Measurements from ENCODE around the gene SMARCC1.

SMARCC1 gene

DNA sequence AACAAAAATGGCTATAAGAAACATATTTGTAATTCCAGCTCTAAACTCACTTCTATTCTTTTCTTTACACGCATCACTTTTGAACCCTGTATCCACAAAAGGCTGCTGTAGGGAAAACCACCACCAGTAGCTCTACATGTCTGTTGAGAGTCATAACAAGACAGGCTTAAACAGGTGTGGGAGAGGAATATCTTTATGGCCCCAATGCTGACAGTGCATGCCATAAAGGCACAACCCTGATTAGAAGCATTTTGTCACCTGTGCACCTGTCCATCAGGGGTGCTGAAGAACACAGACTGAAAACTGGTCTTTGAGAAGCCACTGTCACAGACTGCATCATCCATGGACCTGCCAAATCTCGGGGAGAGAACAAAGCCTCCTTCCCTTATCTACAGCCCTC is 191.5 kb downstream of the SMARCC1 start:
- DNase-seq: no peak

GRCh38 chr3:47588587-47588986 is 193.1 kb downstream of the SMARCC1 start:
- DNase-seq: no peak

DNA sequence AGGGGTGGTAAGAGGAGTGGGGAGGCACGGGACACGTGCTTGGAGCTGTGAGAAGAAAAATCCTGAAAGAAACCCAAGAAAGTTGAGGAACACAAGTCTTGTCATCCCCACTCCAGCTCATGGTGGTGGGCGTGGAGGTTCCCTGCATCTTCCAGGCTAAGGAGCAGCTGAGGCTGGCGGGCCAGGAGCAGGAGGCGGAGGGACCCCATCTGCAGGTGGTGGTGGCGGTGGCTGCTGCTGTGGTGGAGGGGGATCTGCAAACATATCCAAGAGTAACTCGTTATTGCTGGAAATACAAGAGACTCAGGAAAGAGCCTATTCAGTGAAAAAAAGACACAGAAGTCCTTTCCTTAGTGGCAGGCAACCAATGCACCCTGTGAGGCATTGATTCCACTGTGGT is 193.6 kb downstream of the SMARCC1 start:
- no peak for DNase-seq

DNA sequence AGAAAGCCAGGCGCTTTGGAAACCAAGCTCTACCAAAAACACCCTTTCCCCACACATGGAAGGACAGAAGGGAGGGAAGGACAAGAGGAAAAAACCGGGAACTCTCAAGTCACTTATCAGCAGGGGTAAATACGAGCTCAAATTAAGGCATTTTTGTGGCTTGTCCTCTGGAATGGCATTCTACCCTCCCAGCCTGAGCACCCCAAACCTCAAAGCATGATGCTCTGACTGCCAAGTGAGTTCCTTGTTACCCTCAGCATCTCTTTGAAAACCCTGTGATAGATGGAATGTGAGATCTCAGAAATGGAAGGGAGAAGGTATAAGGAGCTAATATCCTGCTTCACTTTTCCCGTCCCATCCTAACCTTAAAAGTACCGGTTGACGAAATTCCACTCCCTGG is 194.9 kb downstream of the SMARCC1 start:
- no peak for DNase-seq

DNA sequence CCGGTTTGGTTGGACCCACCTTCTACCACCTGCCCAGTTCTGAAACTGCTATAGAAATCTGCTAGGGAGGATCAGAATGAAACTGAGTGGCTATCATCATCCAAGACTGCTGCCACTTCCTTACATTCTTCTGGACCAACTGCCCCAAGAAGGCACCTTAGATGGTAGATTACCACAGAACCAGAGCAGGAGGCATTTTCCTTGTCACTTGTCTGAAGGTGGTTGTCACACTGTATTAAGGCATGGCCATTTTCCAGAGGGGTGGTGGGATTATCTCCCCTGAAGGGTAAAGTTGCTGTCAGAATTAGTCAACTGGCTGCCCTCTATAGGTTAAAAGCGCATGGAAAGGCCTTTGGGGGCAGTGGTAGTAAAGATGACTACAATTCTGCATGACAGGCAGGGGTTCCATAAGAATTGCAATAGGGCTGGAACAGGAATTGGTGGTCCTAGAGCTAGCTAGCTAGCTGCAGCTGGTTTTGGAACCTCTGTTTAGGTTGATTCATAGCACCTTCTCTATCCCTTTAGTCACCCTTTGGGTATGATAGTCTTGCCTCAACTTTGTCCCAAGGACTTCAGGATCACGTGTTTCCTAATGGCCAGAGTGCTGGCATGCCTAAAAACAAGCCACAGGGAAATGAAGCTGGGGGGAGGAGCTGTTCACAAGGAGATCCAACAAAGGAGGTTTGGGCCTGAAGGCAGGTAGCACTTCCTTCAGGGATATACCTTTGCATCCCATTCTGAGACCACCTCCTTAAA is 198.2 kb downstream of the SMARCC1 start:
- no peak for DNase-seq

DNA sequence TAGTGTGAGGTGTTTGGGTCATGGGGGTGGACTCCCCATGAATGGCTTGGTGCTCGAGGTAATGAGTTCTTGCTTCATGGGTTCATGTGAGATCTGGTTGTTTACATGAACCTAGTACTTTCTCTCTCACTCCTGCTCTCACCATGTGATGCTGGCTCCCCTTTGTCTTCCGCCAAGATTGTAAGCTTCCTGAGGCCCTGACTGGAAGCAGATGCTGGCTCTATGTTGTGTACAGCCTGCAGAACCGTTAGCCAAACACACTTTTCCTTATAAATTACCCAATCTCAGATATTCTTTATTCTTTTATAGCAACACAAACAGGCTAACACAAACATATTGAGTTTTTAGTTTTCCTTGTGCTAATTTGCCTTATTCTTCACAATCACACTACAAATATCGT is 199.9 kb downstream of the SMARCC1 start:
- DNase-seq: no peak

GRCh38 chr3:47581422-47581821 is 200.3 kb downstream of the SMARCC1 start:
- no peak for DNase-seq

- DNase-seq: no peak
These were observed 201.2 kb downstream of the SMARCC1 start for GRCh38 chr3:47580481-47580880.

DNA sequence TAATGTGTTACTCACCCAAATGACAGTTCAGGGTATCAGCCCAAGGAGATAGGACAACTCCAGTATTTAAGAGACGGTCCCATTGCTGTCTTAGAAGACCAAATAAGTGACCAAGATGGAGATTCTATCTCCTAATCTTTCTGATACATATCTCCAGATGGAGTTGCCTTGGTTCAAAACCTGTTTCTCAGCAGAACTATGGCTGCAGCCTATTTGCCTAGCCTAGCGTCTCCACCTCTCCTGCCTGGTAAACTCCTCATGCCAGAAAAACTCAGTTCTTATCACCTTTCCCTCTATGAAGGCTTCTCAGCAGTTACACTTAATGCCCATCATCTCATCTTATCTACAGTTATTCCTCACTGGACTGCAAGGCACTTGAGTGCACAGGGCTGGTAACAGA is 201.8 kb downstream of the SMARCC1 start:
- DNase-seq: no peak

GRCh38 chr3:47578691-47579632 is 202.7 kb downstream of the SMARCC1 start, which contains the start of gene CSPG5:
Gene CSPG5 (minus strand): TSS chr3:47578865. CDS start chr3:47578693, 172 bp downstream.
- peak in 52 of 58 donors; percentile 4 to 81 (median 38) for DNase-seq

- peak in 46 of 58 donors; percentile 13 to 65 (median 39) for DNase-seq
These were observed 203.5 kb downstream of the SMARCC1 start for GRCh38 chr3:47578119-47578632.

DNA sequence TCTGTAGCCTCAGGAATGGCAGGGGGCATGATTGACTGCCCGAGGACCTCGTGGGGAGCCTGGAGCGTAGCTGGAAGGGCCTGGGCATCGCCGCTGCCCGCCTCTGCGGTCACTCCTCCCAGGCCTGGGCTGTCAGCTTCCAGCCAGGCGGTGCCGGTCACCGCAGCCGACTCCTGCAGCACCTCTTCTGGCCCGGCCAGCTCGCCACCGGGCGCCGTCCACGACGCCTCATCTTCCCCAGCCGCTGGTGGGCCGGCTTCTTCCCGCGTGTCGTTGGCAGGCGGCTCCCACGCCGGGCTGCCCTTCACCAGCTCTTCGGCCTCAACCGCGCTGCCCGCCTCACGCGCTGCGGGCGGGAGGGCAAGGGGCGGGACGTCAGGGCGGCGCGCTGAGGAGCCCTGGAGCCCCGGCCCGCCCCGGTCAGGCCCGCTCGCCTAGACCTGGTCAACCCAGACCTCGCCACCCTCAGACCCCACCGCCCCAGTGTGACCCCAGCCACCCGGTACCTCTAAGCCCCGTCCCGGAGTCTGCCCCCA is 204.0 kb downstream of the SMARCC1 start:
- peak in 3 of 58 donors; percentile 22 to 47 (median 27) for DNase-seq

GRCh38 chr3:47573190-47574172 is 208.2 kb downstream of the SMARCC1 start:
- DNase-seq: peak in 51 of 58 donors; percentile 5 to 83 (median 46)

DNA sequence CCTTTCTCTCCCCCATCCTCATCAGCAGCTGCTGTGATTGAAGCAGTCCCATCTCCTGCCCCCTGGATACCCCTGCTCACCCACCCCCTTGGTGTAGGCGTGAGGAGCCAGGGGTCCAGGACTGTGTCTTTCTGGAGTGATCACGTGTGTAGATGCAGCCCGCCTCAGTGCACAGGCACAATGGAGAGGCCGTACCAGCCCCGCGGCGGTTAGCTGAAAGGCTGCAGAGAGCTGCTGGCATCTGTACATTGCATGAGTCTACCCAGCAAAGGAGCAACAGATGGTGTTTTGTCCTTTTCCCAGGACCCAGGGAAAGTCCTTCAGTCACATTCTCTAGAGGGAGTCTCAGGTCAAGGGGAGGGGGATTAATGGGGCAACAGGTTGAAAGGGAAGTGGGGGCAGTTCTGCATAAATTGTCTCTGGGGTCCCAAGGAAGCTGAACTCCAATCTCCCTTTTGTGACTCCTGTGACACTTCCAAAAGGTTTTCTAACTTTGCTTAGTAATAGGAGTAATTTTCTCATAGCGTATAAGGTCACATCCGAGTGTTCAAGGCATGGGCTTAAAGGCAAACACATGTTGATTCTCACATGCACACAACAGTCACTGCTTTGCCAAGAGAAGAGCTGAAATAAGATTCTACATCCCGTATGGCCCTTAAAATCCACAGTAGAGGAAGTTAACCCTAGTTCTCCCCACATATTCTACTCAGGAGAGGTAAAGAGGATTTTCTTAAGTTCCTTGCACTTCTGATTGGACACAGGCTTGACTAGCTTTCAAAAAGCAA is 210.1 kb downstream of the SMARCC1 start:
- peak in 45 of 58 donors; percentile 6 to 72 (median 32) for DNase-seq

DNA sequence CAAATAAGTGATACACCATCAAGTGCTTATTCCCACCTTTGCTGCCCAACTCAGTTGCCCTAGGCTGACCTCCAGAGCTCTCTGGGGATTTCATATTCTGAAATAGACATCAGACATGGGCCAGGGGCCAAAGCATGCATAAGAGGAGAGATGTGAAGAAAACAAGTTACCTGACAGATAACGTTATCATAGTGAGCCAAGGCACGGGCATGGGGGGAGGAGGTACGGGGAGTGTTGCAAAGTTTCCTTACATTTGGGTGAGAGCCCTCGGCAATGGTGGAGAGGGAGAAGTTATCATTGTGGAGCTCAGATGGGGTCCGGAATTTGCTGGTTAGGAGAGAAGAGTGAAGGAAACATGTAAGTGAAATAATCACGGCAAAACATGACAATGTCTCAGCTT is 212.8 kb downstream of the SMARCC1 start:
- DNase-seq: no peak

- DNase-seq: no peak
These were observed 214.5 kb downstream of the SMARCC1 start for GRCh38 chr3:47567149-47567548.

DNA sequence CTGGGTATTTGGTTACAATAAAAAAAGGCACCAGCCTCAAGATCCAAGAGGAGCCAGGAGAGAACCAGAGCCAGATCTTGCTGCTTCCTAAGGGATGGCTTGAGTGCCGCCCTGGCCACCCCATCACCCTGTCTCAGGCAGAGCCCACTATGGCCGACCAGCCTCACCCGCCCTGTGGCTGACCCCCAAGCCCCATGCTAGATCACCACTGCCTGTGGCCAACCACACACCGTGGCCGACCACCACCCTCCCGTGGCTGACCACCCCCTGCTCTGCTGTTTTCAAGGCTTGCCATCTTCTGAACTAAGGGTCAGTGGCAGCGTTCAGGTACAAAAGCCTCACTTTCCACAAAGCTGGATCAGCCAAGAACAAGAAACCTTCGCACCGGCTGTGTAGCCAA is 215.0 kb downstream of the SMARCC1 start:
- no peak for DNase-seq

DNA sequence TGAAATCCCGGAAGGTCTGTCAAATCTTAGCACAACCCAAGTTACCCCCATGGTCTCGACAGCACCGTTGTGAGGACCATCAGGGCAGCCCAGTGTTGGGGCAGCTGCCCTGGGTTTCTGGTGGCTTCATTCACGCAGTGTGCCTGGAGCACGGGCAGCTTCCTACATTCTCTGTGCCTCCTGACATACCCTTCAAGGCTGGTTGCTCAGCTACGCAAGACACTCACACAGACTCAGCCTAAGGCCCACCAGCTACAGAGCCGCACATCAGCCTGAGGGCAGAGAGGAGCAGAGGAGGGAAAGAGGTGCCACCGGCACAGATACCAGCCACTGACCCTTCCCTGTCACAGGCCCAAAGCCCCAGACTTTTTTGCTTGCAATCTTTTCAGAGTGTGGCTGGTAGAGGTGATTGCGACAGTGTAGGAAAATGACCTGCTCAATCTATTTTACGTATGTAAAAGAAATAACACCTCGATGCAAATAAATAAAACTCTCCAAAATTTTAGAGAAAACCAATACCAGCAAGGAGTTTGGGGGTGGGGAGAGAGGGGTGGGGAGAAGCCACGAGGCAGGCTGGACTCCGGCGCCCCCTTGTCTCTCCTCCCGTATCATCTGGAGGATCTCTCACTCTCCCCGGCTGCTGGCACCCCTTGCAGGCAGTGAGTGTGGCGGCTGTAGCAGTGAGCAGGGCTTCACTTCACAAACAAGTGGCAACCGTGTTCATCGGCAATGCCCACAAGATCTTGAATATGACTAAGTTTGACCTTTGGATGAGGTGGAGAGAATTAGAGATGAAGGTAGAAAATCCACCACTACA is 215.8 kb downstream of the SMARCC1 start:
- no peak for DNase-seq

GRCh38 chr3:47556351-47556750 is 225.3 kb downstream of the SMARCC1 start:
- DNase-seq: no peak

Data from anterior cingulate cortex (tissue), 58 donors.